ENCODE measurements around the gene SPTSSB.

The SPTSSB gene

DNA sequence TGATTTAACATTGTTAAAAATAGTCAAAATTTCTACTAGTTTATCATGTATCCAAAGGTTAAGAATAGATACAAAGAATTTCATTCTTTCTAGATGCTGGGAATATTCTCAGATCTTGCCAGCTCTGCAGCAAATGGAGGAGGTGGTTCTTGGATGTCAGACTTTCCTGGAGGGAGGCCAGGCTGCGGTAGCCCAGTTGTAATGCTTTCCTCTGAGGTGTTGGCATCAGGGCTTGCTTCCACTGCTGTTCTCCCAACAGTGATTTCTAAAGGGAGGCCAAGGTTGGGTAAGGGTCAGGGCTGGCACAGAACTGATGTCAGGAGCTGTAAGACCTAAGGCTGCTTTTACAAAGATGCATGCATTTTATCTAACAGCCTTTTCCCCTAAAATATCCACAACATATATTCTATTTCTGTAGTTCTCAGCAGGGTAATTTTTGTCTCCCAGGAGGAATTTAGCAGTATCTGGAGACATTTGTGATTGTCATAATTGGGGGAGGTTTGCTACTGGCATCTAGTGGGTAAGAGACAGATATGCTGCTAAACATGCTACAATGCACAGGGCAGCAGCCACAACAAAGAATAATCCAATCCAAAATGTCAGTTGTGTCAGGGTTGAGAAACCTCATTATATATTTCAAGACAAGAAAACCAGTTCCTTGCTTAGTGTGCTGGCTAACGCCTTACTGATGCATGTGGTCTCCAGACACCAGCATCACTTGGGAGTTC, 42.0 kb upstream of the SPTSSB start:
- peak; percentile 15 for DNase-seq (ENCODE audit: low read depth)
- TF ChIP-seq, protein P1, sequence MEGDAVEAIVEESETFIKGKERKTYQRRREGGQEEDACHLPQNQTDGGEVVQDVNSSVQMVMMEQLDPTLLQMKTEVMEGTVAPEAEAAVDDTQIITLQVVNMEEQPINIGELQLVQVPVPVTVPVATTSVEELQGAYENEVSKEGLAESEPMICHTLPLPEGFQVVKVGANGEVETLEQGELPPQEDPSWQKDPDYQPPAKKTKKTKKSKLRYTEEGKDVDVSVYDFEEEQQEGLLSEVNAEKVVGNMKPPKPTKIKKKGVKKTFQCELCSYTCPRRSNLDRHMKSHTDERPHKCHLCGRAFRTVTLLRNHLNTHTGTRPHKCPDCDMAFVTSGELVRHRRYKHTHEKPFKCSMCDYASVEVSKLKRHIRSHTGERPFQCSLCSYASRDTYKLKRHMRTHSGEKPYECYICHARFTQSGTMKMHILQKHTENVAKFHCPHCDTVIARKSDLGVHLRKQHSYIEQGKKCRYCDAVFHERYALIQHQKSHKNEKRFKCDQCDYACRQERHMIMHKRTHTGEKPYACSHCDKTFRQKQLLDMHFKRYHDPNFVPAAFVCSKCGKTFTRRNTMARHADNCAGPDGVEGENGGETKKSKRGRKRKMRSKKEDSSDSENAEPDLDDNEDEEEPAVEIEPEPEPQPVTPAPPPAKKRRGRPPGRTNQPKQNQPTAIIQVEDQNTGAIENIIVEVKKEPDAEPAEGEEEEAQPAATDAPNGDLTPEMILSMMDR (conservative IDR thresholded peaks at IDR 0.05; ENCODE audit: low read length): no peak
- no peak overlapping the region for H3K4me3 ChIP-seq (ENCODE audit: low read length)

DNA sequence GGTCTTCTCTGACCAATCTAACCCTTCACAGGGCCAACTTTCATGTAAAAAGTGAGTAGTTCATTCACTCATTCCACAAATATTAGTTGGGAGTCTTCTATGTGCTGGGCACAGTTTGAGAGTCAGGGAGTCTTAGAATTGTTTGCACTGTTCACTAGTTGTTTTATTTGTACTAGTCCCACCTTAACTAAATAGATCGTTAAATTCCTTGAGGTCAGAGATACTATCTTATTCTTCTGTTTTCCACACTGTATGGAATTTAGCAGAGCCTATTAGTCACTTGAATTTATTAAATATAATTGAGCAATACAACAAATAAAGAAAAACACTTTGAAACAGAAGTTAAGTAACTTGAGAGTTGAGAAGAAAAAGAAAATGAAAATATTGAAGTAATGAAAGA, 40.8 kb upstream of the SPTSSB start:
- no peak overlapping the region for H3K4me3 ChIP-seq (ENCODE audit: low read length)
- TF ChIP-seq, protein P1 (conservative IDR thresholded peaks at IDR 0.05; ENCODE audit: low read length): no peak
- DNase-seq (ENCODE audit: low read depth): no peak

DNA sequence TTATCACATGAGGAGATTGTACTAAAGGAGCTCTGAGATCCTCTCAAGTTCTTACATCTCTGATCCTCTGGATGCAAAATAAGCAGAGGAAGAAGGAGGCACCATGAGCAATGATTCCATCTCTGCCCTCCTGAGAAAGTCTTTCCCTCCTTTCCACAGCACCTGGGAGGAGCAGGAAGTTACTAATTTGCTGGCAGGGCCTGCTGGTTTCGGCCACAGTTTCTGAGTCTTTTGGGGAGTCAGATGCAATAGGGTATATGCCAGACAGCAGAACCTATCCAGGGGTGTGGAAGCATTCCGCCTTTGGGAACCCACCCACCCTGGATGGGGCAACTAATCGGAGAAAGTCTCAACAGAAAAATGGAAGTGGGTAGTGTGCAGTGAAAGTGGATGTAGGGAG, 38.5 kb upstream of the SPTSSB start:
- DNase-seq (ENCODE audit: low read depth): no peak
- TF ChIP-seq, protein P1 (conservative IDR thresholded peaks at IDR 0.05; ENCODE audit: low read length): no peak

DNA sequence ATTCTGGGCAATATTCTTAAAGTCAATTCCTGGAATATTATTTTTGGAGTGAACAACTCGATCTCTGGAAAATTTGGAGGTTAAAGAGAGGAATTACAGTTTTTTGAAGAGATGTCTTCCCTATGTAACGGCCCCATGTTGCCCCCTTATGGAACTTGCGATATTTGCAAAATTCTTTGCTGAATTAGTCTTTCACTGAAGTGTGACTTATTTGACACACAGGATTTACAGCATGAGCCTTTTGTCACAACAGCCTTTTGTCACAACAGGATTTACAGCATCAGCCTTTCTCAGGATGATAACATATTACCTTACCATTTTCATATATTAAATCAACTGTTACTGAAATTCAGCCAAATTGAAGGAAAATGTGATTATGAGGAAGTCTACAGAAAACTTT, 37.8 kb upstream of the SPTSSB start:
- H3K4me3 ChIP-seq (ENCODE audit: low read length): no peak overlapping the region
- DNase-seq (ENCODE audit: low read depth): peak; percentile 40
- TF ChIP-seq, protein P1 (conservative IDR thresholded peaks at IDR 0.05; ENCODE audit: low read length): peak; percentile 71

More for the DNA sequence above, 38.5 kb upstream of the SPTSSB start:
- no peak overlapping the region for H3K4me3 ChIP-seq (ENCODE audit: low read length)

DNA sequence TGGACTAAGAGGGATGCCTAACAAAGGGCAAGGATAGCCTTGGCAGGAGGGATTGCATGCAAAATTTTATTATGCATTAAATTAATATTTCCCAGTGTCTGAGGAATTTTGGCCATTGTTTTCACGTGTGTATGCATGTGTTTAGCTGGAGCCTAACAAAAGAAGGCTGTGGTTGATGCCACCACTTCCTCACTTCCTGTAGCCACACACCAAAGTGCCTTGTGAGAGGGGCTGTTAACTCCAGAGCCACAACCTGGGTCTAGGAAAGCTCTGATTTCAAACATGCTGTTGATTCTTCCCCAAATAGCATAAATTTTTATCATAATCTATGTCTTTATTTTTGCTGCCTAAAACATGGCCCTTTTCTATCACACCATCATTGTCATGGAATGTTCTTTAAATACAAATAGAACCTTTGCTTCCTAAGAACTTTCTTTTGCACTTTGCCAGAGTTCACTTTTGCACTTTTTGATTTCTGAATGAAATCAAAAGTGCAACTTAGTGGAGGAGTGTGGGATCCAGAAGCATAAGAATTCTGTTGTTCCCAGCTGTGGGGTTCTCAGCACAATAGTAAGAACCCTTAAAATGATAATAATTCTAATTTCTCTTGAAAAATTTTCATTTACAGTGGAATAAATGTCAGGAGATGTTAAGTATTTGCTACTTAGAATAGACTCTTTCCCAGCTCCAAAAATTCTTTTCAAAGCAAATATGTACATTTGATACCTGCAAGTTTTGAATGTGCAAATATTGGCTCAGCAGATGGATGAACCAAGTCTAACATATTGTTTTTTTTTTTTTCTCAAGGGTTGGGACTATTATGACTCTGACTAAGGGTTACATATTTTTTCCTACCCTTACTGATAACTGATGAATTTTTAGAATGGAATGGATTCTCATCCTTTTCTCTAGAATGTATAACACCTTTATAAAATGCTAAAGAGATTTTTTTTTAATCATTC, 35.6 kb upstream of the SPTSSB start:
- no peak overlapping the region for H3K4me3 ChIP-seq (ENCODE audit: low read length)
- no peak for DNase-seq (ENCODE audit: low read depth)
- TF ChIP-seq, protein P1 (conservative IDR thresholded peaks at IDR 0.05; ENCODE audit: low read length): no peak

DNA sequence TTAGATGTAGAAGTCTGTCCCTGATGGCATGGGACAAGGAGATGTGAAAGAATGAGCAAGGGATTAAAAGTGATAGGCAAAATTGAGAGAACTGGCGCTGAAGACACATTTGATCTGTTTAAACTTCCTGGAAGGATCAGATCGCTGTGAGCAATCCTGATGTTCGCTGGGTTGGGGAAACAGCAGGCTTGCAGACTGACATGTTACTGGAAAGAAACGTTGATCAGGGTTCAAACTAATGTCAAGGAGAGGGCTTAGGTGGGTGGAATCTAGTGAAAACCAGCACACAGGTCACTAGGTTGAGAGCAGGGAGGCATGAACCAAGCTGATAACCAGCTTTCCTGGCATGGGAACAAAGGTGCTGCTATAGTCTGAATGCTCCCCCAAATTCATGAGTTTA, 34.5 kb upstream of the SPTSSB start:
- TF ChIP-seq, protein P1 (conservative IDR thresholded peaks at IDR 0.05; ENCODE audit: low read length): no peak
- no peak overlapping the region for H3K4me3 ChIP-seq (ENCODE audit: low read length)
- DNase-seq (ENCODE audit: low read depth): no peak

Measured in AG10803 (cell line).